Calu3 (cell line): ENCODE measurements around the gene BTN2A1. TPM values are rescaled to one million over a fixed set of nuclear protein-coding genes. Genes with fewer than 3 reads are reported as not detected.
"Not testable (repeated sequence)": the region's sequence is repeated elsewhere in the genome, so short reads cannot be mapped to it uniquely, and the experiment has no call there.

Experiments used
- BruUV-seq: library from RNA; stranded (reverse); fragments of 400-500 nt; replicated peaks from 2 replicates; lab custom pipeline; 2021; lab: Mats Ljungman, UMichigan
- CTCF ChIA-PET: fragments of 300-600 bp; sonication (Branson Sonifier 250); formaldehyde crosslinking; loops from one replicate; lab custom pipeline; 2022; ENCODE audit warnings: antibody characterized with exemption; lab: Charles Lee
- DNase-seq: peaks from one replicate; pipeline ENCODE4 v3.0.0; 2022
- H3K27ac Mint-ChIP-seq: one replicate; pipeline ENCODE4 v1.8.0; 2022; ENCODE audit warnings: mixed read lengths; ENCODE audit not compliant: unreplicated experiment
- H3K27me3 Mint-ChIP-seq: one replicate; pipeline ENCODE4 v1.8.0; 2022; ENCODE audit warnings: mixed read lengths; ENCODE audit not compliant: unreplicated experiment
- H3K36me3 Mint-ChIP-seq: one replicate; pipeline ENCODE4 v1.8.0; 2022; ENCODE audit warnings: mild to moderate bottlenecking, moderate library complexity, mixed read lengths; ENCODE audit not compliant: insufficient read depth, unreplicated experiment
- H3K4me1 Mint-ChIP-seq: one replicate; pipeline ENCODE4 v1.8.0; 2022; ENCODE audit warnings: mild to moderate bottlenecking, low read depth, mixed read lengths; ENCODE audit not compliant: unreplicated experiment
- H3K4me3 Mint-ChIP-seq: one replicate; pipeline ENCODE4 v1.8.0; 2022; ENCODE audit warnings: mild to moderate bottlenecking, low read depth, moderate library complexity, mixed read lengths; ENCODE audit not compliant: unreplicated experiment
- H3K9me3 Mint-ChIP-seq: one replicate; pipeline ENCODE4 v1.8.0; 2022; ENCODE audit warnings: low read depth, mixed read lengths; ENCODE audit not compliant: unreplicated experiment
- intact Hi-C: fragments of 100-400 bp; cut with micrococcal nuclease; formaldehyde crosslinking; loops from one replicate; pipeline ENCODE4 v1.10.0; 2022; ENCODE audit not compliant: unreplicated experiment
- total RNA-seq: library from RNA; stranded (reverse); gene quantifications from 2 replicates; pipeline ENCODE4 v1.2.3, GENCODE V29; 2022
- TF ChIP-seq, protein P1 (sequence below): fragments of 200-600 bp; IDR thresholded peaks from one replicate; pipeline ENCODE4 v1.8.0; 2022; ENCODE audit warnings: antibody characterized with exemption; ENCODE audit not compliant: unreplicated experiment

The BTN2A1 gene
- total RNA-seq, 1 experiment from 2014 or later, result 32.5 TPM

GRCh38 chr6:26416288-26416687 lies 41.5 kb upstream of the BTN2A1 start:
- CTCF ChIA-PET, result no interaction called here
- no peak overlapping the region for H3K4me3 Mint-ChIP-seq
- TF ChIP-seq, protein P1, sequence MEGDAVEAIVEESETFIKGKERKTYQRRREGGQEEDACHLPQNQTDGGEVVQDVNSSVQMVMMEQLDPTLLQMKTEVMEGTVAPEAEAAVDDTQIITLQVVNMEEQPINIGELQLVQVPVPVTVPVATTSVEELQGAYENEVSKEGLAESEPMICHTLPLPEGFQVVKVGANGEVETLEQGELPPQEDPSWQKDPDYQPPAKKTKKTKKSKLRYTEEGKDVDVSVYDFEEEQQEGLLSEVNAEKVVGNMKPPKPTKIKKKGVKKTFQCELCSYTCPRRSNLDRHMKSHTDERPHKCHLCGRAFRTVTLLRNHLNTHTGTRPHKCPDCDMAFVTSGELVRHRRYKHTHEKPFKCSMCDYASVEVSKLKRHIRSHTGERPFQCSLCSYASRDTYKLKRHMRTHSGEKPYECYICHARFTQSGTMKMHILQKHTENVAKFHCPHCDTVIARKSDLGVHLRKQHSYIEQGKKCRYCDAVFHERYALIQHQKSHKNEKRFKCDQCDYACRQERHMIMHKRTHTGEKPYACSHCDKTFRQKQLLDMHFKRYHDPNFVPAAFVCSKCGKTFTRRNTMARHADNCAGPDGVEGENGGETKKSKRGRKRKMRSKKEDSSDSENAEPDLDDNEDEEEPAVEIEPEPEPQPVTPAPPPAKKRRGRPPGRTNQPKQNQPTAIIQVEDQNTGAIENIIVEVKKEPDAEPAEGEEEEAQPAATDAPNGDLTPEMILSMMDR, result no peak
- H3K36me3 Mint-ChIP-seq, result no peaks in the 10 kb centered on the region
- H3K27ac Mint-ChIP-seq, result no peak overlapping the region
- no peaks in the 10 kb centered on the region for H3K4me1 Mint-ChIP-seq
- DNase-seq, result no peak
- BruUV-seq, result no TSS peak
- H3K27me3 Mint-ChIP-seq, result no peaks in the 10 kb centered on the region
- peaks cover 3% of the 10 kb centered on the region for H3K9me3 Mint-ChIP-seq
- intact Hi-C loops, result no loop called here

DNA sequence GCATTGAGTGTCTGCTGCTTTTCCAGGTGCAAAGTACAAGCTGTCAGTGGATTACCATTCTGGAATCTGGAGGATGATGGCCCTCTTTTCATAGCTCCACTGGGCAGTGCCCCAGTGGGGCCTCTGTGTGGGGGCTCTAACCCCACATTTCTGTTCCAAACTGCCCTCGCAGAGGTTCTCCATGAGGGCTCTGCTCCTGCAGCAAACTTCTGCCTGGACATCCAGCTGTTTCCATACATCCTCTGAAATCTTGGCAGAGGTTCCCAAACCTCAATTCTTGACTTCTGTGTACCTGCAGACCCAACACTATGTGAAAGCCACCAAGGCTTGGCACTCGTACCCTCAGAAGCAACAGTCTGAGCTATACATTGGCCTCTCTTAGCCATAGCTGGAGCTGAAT lies 39.7 kb upstream of the BTN2A1 start:
- H3K4me3 Mint-ChIP-seq, H3K27ac Mint-ChIP-seq, BruUV-seq, DNase-seq, H3K4me1 Mint-ChIP-seq, H3K36me3 Mint-ChIP-seq, H3K27me3 Mint-ChIP-seq, CTCF ChIA-PET, H3K9me3 Mint-ChIP-seq: not testable (repeated sequence)
- intact Hi-C loops, result loop anchor here (2.0 kb wide), 1 partner anchor 51 kb away; no protein-coding TSS in a partner anchor

- H3K27me3 Mint-ChIP-seq, DNase-seq, CTCF ChIA-PET, H3K4me3 Mint-ChIP-seq, BruUV-seq, H3K27ac Mint-ChIP-seq, H3K9me3 Mint-ChIP-seq, H3K36me3 Mint-ChIP-seq, H3K4me1 Mint-ChIP-seq: not testable (repeated sequence)
- intact Hi-C loops, result loop anchor here (2.0 kb wide), 1 partner anchor 50 kb away; no protein-coding TSS in a partner anchor
These were observed 39.0 kb upstream of the BTN2A1 start for GRCh38 chr6:26418795-26419194.

DNA sequence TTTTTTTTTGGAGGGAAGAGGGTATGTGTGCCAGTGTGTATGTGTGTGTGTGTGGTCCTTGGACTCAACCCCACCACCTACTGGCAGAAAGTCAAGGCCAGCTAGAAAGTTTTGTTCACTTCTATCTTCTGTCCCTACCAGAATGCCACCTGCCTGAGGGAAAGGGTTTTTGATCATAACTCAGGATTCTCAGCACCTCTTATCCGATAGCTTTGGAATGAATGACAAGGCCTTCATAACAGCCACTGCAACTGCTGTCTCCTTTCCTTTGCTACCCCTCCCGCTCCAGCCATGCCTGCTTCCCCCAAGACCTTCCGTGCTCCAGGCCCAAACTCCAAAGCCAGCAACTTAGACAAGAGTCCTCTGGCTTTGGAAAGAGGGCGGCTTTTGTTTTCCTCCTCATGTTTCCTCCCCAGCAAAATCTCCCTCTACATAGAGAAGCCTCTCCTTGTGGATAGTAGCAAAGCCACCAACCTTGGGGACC lies 37.0 kb upstream of the BTN2A1 start:
- Mint-ChIP-seq H3K4me1 (peaks cover 8% of the 10 kb centered on the region), H3K27ac (no peak overlapping the region), H3K4me3 (no peak overlapping the region), H3K9me3 (peaks cover 3% of the 10 kb centered on the region), H3K36me3 (no peaks in the 10 kb centered on the region), H3K27me3 (no peaks in the 10 kb centered on the region)
- BruUV-seq, result no TSS peak
- peak; percentile 47 for DNase-seq
- intact Hi-C loops, result loop anchor here (1.0 kb wide), 2 partner anchors 37 to 79 kb away; partner anchors contain the start of gene BTN2A2
- CTCF ChIA-PET, result interaction anchor here (1.9 kb wide), 1 partner anchor 79 kb away, joined by 6 read pairs; no protein-coding TSS in a partner anchor
- TF ChIP-seq, protein P1, result peak; percentile 41

DNA sequence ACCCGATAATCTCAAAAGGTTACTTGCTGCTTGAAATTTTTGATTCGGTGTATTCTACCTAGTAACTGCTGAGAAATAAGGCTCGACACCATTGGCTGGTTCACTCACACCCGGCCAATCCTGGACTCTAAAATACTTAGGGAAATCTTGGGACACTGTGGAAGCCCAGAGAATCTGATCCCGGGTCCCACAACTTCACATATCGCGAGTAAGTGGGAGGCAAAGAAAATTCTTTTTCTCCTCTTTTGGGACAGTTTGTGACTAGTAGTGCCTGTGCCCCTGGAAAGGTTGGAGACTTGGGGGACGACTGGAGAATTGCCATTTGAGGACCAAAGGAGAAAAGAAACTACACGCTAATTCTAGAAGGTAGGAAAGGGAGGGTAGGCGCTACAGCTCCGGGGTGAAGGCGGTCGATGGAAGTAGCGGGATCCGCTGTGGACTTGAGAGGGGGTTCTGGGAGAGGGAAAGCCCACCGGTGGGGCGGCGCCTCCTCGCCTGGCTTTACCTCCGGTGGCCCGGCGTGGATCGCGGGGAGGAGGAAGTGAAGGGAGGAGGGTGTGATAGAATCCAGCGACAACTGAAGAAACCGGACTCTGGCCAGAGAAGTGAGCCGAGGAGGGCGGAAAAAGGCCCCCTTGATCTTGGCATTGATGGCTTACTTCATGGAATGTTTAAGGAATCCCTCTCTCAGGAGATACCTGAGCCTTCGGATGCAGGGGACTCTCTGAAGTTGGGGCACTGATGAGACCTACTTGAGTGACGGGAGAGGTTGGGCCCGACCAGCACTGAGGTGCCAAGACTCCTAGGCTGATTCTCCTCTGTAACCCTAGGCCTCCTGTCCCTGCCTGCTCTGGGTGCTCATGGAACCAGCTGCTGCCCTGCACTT lies 36.3 kb upstream of the BTN2A1 start:
- Mint-ChIP-seq H3K27ac (no peak overlapping the region), H3K36me3 (no peaks in the 10 kb centered on the region), H3K4me1 (peaks cover 8% of the 10 kb centered on the region), H3K4me3 (no peak overlapping the region), H3K27me3 (no peaks in the 10 kb centered on the region), H3K9me3 (peaks cover 3% of the 10 kb centered on the region)
- TSS peak; percentile 57 for BruUV-seq
- TF ChIP-seq, protein P1, result no peak
- peak; percentile 72 for DNase-seq
- intact Hi-C loops, result loop anchor here (1.0 kb wide), 1 partner anchor 80 kb away; no protein-coding TSS in a partner anchor
- CTCF ChIA-PET, result interaction anchor here (1.9 kb wide), 1 partner anchor 80 kb away, joined by 6 read pairs; no protein-coding TSS in a partner anchor
